OCI-LY7 (cell line): ENCODE data around the gene LRRC7.

Experiments
- EZH2phosphoT487 ChIP-seq: fragments of 200-600 bp; sonication (generic); IDR thresholded peaks from 2 replicates; pipeline ENCODE4 v1.6.1; 2018; ENCODE audit warnings: low read depth, borderline replicate concordance, mild to moderate bottlenecking, mixed run types, antibody characterized with exemption, low read length, moderate library complexity, mixed read lengths
- TF ChIP-seq, protein P1 (sequence below): fragments of 200-600 bp; sonication (generic); conservative IDR thresholded peaks from 2 replicates; pipeline ENCODE4 v1.5.1; 2014; ENCODE audit warnings: mild to moderate bottlenecking, antibody characterized with exemption, low read length, moderate library complexity, mixed read lengths

DNA sequence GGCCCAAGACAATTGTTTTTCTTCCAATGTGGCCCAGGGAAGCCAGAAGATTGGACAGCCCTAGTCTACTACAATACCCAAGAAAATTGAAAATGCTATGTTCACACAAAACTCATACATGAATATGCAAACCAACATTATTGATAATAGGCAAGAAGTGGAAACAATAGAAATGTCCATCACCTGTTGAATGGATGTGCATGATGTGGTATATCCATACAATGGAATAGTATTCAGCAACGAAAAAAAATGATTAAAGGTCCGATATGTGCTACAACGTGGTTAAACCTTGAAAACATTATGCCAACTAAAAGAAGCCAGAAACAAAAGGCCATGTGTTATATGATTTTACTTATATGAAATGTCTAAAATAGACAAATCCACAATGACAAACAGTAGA lies 375.3 kb downstream of the LRRC7 start:
- TF ChIP-seq, protein P1, sequence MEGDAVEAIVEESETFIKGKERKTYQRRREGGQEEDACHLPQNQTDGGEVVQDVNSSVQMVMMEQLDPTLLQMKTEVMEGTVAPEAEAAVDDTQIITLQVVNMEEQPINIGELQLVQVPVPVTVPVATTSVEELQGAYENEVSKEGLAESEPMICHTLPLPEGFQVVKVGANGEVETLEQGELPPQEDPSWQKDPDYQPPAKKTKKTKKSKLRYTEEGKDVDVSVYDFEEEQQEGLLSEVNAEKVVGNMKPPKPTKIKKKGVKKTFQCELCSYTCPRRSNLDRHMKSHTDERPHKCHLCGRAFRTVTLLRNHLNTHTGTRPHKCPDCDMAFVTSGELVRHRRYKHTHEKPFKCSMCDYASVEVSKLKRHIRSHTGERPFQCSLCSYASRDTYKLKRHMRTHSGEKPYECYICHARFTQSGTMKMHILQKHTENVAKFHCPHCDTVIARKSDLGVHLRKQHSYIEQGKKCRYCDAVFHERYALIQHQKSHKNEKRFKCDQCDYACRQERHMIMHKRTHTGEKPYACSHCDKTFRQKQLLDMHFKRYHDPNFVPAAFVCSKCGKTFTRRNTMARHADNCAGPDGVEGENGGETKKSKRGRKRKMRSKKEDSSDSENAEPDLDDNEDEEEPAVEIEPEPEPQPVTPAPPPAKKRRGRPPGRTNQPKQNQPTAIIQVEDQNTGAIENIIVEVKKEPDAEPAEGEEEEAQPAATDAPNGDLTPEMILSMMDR: no peak
- no peak for TF ChIP-seq EZH2phosphoT487
